T-helper 1 cell (primary cell): ENCODE measurements around the gene GNAI2.
A peak's percentile ranks its signal among the peaks of the same experiment; 100 is the strongest.
"Not testable (repeated sequence)": the region's sequence is repeated elsewhere in the genome, so short reads cannot be mapped to it uniquely, and the experiment has no call there.

Experiments
- DNase-seq, 5 donors: peaks; one replicate each; pipeline ENCODE4 v3.0.0-alpha.2; 2012 to 2020

The GNAI2 gene

DNA sequence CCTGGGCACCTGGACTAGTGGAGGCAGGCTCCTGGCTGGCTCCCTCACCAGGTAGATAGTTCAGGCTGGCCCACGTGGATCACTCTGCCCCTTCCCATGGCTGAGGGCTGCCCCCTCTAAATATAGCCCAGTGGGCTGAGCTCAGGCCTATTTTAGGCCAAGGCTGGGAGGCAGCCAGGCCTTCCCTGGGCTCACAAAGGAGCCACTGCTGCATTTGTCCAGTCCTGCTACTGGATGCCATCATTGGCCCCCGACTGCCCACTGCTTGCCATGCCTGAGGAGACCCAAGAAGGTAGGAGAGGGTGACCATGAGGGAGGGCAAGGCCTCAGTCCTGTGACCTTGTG, 42.8 kb downstream of the GNAI2 start, which contains the start of gene LSMEM2:
Gene LSMEM2 (plus strand): TSS at position 208 of the 345 bp plus-strand sequence. CDS start 27 bp downstream, at position 235.
- DNase-seq: no peak

DNA sequence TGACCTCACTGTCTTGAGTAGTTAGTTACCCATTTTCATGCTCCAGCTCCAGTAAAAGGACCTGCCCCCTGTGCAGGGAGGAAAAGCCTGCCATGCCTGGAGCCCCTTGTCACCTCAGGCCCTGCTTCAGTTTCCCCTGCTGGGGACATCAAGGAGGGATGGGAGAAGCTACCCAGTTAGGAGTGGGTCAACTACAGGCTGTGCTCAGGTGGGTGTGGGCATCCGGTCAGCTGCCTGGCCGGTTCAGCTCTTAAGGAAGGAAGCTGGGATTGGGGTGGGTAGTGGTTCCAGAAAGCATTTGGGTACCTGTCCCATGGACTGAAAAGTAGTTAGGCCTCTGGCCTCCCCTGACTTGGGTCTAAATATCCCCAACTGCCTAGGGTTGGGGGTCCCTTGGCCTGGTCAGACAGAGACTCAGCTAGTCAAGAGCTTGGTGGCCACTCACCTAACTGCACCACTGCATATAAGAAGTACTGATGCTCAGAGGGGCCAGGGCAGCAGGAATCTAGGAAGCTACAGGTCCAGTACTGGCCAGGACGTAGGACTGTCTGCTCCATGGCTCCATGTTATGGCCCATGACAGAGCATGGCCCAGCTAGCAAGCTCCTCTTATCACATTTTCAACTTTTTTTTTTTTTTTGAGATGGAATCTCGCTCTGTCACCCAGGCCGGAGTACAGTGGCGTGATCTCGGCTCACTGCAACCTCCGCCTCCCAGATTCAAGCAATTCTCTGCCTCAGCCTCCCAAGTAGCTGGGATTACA, 43.4 kb downstream of the GNAI2 start:
- no peak for DNase-seq

DNA sequence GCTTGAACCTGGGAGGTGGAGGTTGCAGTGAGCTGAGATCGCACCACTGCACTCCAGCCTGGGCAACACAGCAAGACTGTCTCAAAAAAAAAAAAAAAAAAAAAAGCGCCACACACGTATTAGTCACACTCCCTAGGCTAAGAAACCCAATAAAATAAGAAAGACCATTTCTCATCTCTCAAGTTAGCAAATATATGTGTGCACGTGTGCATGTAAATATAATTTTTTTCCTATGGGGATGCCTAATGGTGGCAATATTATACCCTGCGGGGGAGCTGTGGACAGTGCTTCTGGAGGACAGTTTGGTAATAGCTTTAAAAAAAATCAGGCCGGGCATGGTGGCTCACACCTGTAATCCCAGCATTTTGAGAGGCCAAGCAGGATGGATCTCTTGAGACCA, 48.1 kb downstream of the GNAI2 start:
- not testable (repeated sequence) for DNase-seq

DNA sequence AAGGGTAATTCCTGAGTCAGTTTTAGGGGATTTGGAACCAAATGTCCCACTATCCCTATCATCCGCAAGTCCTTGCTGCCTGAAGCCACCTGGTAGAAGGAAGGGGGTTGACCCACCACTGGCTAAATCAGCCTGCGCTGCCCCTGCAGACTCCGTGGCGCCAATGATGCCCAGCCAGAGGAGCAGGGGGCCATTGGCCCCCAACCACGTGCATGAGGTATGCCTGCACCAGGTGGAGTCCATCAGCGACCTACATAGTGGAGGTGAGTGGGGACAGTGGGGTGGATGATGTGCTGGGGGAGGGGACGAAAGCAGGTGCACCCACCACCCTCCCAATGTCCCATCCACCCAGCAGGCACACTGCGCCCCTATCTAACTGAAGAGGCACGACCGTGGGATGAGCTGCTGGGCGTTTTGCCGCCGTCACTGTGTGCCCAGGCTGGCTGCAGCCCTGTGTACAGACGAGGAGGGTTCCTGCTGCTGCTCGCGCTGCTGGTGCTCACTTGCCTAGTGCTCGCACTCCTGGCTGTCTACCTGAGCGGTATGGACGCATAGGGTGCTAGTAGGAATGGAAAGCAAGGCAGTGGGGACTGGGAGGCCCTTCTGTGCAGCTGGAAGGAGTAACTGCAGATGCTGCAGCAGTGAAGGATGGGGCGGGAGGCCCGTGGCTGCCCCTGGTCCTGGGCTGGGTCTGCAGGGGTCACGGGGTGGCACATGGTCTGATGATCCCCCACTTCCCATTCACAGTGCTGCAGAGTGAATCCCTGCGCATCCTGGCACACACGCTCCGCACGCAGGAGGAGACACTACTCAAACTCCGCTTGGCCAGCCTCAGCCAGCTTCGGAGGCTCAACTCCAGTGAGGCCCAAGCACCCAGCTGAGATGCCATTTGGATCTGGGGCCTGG, 50.6 kb downstream of the GNAI2 start:
- no peak for DNase-seq

DNA sequence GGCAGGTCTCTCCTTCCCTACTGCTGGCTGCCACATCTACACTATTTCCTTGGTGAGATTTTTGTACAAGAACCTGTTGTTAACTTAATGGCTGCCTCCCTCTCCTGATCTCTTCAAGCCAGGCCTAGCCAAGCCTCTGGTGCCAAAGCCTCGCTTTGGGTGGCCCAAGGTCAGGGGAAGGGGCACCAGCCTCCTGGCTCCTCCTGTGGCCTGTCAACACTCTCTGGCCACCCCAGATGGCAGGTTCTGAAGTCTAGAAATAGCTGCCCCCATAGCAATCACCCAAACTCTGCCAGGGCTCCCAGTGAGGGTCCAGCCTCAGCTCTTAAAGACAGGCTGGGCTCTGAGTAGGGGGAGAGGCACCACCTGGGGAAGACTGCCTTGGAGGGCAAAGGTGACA, 51.3 kb downstream of the GNAI2 start:
- no peak for DNase-seq

DNA sequence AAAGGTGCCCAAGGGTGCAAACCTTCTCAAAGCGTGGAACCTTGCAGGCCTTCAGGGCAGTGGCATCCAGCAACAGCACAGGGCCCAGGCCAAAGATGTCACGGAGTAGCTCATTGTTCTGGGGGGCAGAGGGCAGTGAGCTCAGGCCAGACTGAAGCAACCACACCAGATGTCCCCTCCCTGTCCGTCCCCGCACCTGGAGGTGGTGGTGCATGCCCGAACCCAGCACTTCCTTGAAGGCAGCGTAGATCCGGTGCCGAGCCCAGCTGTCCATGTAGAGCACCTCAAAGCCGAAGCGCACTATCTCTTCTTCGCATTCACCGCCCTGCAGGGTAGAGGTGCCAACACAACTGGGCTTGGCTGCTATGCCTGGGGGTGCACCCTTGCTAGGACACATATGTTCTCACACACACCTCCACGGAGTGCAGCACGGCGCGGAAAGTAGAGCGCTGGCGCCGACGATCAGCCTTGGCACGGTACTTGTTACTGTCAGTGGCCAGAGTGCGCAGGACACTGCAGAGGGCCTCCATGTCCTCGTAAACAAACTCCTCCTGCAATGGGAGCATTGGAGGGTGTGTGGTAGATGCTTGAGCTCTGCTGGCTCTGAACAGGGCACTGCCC, 52.5 kb downstream of the GNAI2 start:
- DNase-seq: no peak

DNA sequence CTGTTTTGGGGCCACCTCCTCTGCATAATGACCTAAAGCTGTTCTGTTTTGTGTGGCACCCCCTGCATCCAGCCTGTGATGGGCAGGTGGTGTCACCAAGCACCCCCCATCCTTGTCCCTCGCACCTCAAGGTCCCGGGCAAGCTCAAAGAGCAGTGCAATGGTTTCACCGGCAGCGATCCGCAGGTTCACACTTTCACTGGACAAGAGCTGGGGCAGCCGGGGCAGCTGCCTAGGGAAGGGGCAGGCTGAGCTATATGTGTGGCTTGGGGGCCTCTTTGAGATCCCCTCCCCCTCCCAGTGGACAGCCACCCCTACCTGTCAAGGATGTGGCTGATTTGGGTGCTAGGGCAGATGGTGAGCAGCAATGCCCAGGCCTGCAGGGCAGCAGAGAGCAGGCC, 53.1 kb downstream of the GNAI2 start:
- no peak for DNase-seq

DNA sequence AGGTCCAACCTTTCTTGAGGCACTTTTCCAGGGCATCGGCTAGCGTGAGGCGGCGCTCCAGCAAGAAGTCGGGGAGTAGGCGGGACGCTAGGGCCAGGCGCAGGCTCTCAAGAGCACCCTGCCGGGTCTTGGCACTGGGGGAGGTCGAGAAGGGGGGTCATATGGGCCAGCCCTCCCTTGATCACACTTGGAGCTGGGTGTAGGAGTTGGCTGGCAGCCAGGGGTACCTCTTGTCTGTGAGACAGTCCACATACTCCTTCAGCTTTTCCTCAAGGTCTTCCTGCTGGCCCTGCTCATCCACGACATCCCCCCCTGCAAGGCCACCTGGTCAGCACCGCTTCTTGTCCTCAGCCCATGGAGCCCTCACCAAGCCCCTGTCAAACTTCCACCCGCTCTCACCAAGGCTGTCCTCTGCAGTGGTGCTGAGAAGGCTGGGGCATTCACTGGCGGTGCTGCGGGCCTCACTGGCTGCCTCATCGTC, 54.2 kb downstream of the GNAI2 start:
- no peak for DNase-seq

DNA sequence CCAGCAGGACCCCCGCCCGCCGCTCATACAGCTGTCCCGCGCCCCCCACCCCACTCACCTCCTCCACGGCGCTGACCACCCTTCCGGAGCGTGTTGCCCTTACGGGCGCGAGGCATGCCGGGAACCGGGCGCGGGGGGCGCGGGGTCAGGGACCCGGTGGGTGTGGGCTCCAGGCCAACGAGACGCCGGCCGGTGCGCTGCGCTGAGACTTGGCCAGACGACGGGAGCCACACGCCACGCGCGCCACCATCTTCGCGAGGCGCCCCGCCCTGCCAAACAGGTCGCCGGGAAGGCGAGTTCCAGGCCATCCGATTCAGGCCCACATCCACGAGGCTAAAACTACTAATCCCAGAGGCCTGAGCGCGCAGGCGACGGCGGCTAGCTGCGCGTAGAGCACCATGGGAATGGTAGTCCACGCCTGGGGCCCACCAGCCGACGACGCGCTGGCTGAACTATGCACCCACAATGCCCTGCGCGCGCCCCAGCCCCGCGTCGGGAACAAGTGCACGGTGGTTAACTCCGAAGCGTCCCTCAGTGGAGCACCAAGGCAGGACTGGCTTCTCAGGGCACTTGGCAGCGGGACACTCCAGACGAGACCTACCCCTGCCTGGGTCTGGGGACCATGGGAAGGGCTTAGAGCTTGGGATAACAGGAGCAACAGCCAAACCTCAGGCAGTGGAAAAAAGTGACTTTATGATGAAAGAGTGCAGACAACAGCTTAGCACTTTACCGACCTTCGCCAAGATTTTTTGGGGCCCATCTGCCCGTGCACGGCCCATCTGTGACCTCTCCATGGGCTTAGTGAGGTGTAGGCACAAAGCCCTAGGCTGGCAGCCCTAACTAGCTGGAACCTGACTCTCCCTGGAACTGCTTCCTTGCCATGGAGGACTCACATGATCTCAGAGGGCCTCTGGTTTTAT, 56.4 kb downstream of the GNAI2 start, which contains the start of gene IFRD2:
Gene IFRD2 (minus strand): TSS at position 271 of the 920 bp plus-strand sequence. CDS start 155 bp downstream, at position 116.
- DNase-seq: peak; percentile 90 to 98 (median 94)

DNA sequence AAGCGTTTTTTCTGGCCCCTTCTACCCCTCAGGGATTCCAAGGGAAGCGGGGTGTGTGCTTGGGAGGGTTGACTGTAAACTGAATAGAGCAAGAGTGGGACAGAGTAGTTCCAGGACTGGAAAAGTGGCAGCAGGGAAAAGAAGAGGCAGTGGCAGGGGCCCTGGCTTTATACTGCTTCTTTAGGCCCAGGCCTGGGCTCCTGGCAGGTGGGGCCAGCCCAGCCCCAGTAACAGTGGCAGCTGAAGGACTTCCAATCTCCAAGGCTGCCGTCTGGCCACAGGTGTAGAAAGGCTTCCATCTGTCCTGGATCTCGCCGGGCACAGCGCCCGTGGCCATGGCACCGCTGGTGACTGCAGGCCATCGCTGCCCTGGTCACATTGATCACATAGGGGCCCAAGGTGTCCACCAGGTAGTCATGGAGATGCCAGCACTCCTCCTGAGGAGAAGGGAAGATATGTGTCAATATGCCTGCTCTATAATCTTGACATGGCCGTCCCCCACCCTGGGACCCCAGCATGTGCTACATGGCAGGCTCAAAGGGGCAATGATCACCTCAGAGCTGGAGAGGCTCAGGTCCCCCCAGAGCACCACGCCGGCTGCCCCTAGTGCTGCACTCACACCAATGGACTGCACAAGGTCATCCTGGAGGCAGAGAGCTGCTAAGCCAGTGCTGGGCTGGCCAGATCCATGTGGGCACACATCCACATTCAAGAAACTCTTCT, 57.2 kb downstream of the GNAI2 start:
- DNase-seq: no peak

DNA sequence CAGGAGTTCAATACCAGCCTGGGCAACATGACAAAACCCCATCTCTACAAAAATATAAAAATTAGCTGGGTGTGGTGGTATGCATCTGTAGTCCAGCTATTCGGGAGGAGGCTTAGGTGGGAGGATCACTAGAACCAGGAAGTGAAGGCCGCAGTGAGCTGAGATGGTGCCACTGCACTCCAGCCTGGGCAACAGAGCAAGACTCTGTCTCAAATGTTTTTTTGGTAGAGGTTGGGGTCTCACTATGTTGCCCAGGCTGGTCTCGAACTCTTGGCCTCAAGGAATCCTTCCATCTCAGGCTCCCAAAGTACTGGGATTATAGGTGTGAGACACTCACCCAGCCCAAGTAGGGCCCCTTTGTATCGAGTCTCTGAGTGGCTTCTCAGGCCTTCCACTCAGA, 58.1 kb downstream of the GNAI2 start:
- DNase-seq: no peak

DNA sequence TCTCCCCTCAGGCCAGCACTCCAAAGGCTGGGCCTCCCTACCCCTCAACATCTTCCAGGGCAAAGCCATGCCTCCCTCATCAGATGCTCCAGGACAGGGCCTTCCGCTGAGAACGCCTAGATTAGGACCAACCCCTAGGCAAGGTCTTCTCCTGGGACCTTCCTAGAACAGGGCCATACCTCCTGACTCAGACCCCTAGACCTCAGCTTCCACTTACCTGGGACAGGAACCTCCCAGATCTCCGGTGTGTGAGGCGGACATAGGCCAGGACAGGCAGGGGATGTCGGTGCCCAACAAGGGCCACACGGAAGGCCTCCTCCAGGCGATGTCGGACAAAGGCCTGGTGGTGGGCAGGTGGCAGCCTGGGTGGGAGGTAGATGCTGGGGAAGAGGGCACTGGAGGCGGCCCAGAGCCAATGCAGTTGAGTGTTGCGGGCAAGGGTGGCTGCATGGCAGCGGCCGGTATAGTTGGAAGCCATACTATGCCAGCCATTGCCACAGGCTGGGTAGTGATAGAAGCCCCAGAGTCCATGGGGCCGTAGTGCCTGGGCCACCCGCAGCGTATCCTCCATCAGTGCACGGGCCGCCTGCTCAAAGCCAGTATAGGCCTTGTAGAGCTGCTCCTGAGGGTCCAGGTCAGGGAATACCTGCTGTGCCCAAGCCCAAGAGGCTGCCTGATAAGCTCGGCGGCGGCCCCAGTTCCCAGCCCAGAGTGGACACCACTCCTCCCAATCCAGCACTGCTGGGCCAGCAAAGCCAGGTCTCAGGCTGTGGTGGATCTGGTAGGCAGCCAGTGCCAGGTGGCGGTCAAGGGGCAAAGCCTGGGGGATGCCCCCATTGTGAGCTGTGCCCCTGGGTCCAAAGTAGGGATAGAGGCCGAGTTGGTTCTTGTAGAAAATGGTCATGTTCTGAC, 58.7 kb downstream of the GNAI2 start:
- no peak for DNase-seq

DNA sequence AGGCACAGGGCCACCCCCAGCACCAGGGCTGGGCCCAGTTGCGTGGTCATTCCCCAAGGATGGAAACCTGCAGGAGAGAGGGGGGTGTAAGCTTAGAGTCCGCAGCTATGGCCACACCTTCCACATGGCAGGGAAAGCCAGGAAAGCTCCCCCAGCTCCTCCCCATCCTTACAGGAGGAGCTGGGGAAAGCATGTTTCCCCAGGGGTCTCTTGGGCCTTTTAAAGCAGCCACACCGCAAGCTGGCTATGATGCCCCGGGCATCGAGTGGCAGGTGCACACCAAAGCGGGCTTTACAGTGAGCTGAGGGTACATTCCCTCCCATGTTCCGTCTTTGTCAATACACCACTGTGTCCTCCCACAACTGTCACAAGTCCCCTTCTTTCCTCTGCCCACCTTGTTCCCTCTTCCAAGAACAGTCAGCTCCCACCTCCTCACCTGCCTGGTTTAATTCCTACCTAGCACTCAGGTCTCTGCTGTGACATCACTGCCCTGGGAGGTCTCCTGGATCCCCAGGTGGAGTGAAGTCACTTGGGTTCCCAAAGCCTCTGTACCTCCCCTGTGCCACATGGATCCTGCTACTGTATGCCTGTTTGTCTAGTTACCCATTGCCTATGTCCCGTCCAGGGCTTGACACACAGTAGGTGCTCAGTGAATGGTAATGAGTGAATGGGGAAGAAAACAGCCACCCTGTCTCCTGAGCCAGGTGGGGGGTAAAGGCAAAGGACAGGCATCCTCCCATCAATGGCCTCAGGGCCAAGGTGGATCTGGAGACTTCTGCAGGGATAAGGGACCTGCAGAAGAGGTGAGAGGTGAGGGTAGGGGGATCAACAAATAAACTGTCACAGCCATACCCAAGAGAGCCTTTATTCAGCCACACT, 59.8 kb downstream of the GNAI2 start:
- DNase-seq: no peak

DNA sequence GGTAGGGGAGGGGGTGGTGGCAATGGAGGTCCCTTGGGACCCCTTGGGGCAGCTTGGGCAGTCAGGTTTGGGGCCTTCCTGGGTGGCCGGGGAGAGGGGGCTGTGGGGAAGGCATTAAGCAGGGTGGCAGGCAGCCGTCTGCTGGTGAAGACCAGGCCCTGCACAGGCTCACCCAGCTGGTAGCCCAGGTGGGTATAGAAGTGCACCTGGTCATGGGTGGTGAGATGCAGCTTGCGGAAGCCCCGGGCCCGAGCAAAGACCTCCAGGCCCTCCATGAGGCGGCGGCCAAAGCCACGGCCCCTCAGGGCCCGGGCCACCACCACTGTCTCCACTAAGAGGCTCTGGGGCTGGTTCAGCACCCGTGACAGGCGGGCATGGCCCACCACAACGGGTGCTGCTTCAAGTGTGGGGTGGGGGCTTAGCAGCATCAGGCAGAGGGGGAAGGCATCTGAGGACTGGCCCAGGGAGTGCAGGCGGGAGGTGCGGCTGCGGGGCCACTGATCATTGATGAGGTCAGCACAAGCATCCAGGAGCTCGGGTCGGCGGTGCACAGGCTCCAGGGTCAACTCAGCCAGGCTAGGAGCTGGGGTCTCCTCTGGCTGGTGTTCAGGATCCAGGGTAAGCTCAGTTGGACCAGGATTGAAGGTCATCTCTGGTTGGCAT, 60.8 kb downstream of the GNAI2 start:
- no peak for DNase-seq

DNA sequence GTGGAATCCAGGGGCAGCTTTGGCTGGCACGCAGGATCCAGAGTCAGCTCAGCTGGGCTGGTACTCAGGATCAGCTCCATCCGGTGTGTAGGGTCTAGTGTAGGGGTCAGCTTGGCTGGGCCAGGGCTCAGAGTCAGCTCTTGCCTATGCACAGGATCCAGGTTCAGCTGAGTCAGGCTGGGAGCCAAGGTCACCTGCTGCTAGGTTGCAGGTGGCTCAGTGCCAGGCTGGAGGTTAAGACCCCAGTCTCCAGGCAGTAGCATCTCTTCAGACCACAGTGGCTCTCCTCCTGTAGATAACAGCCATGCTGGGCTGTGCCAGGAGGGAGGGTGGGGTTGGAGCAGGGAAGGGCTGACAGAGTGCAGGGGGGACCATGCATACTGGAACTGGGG, 61.4 kb downstream of the GNAI2 start:
- DNase-seq: no peak

DNA sequence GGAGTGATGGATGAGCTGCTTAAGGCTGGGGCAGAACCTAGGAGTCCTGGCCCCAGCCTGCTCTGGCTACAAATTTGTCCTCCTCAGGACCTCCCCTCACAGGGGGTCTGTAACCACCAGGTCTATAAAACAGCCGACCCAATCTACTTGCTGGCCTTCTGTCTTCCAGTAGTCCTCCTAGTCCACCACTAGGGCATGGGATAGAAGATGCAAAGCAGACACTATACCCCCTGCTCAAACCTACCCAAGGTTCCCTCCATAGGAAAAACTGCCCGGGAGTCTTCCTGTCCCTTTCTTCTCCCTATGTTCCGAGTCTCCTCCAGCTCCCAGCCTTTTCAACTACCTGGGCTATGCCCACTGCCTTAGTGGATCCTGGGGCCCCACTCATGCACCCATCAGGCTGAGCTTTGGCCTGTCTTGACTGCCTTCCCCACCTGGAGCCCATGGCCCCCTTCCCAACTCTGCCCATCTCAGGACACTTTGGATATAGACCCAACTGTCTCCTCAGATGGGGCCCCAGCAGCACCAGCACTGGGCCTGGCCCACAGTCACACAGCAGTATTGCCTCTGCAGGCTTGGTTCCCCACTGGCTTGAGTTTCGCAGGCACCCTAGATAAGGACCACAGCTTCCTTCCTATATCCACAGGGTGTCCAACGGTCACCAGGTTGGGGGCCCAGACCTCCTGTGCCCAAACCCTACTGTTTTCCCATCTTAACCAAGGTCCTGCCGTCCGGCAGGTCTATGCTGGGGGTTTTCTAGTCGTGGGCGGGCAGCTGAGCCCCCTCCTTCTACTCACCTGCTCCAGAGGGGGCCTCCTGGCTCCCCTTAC, 62.1 kb downstream of the GNAI2 start:
- DNase-seq: peak in 1 of 5 donors; percentile 36

DNA sequence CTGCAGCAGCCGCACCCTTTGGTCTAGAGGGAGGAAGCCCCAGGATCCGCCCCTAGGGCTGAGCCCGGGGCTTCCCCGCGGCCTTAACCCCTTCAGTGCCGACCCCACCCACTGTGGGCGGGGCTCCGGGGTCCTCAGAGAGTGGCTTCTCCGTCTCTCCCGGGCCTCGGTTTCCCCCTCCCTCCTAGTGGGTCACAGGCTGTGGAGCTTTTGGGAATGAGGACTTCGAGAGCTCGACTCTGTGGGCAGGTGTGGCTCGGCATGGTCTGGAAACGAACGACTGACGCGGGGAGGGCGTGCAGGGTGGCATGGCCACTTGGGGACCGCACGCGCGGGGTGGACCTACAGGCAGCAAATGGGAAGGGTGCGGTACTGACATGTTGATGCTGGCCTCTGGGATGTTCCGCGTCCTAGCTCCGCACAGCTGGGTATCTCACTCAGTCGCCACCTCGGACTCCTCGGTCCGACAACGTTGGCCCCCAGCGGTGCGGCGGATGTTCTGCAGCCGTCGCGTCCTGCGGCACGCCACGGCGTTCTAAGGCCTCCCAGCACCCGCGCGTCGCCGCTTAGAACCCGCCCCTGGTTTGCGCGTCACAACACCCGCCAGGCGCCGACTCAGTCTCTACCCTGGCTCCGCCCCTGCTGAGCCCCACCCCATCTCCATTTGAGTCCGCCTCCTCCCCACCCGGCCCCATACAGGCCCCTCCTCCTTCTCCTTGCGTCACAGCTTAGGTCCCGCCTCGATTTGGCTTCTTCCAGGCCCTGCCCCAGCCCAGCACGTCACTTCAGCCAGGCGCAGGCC, 63.0 kb downstream of the GNAI2 start, which contains the start of the genes HYAL3 and NAA80:
Gene HYAL3 (minus strand): TSS at position 570 of the 802 bp plus-strand sequence. CDS start 3,803 bp downstream, outside the sequence.
Gene NAA80 (minus strand): TSS at position 570 of the 802 bp plus-strand sequence. CDS start 1,942 bp downstream, outside the sequence.
- DNase-seq: peak; percentile 98 to 99 (median 99)
